Adrenal gland (tissue), 12 donors: ENCODE results near the gene HMGXB3. TPM values are rescaled to one million over a fixed set of nuclear protein-coding genes. Genes with fewer than 3 reads are reported as not detected.

Experiments
- DNase-seq, 7 donors: peaks; one replicate each; pipeline ENCODE4 v3.0.0-alpha.2; 2019 to 2020
- H3K27ac ChIP-seq, 5 donors: fragments of 200-600 bp; sonication (generic) in 4 of 5; 1 replicate in 3 of 5; 2 replicates in 2 of 5; pipeline versions ENCODE4 v1.5.1 to v1.8.0; 2016 to 2020; ENCODE audit warnings: mild to moderate bottlenecking in 1 of 5
- H3K27me3 ChIP-seq: fragments of 200-600 bp; 2 replicates; pipeline ENCODE4 v1.8.0; 2021
- H3K36me3 ChIP-seq, 2 donors: fragments of 200-600 bp; replicated peaks in 1 of 2; 1 replicate in 1 of 2; 2 replicates in 1 of 2; pipeline versions ENCODE4 v1.5.1 to v1.8.0; 2018 to 2022
- H3K4me1 ChIP-seq, 2 donors: fragments of 200-600 bp; replicated peaks in 1 of 2; 1 replicate in 1 of 2; 2 replicates in 1 of 2; pipeline versions ENCODE4 v1.5.1 to v1.8.0; 2018 to 2021
- H3K4me3 ChIP-seq, 4 donors: fragments of 200-600 bp; sonication (generic) in 3 of 4; one replicate each; pipeline ENCODE4 v1.5.1; 2016 to 2018
- H3K9me3 ChIP-seq, 3 donors: fragments of 200-600 bp; sonication (generic) in 1 of 3; replicated peaks in 1 of 3; 1 replicate in 2 of 3; 2 replicates in 1 of 3; pipeline versions ENCODE4 v1.5.1 to v1.8.0; 2016 to 2021
- CTCF ChIP-seq, 6 experiments: fragments of 450-650 bp in 4 of 6; fragments of 200-600 bp in 2 of 6; sonication (generic) in 1 of 6; IDR thresholded peaks; 1 replicate in 5 of 6; 2 replicates in 1 of 6; pipeline versions ENCODE4 v1.5.1 to v1.8.0; 2016 to 2021; ENCODE audit warnings: antibody characterized with exemption in 6 of 6, mild to moderate bottlenecking in 2 of 6, moderate library complexity in 1 of 6
- POLR2A ChIP-seq, 2 donors: fragments of 450-650 bp; IDR thresholded peaks; one replicate each; pipeline ENCODE4 v1.6.1; 2017; ENCODE audit warnings: antibody characterized with exemption in 2 of 2, mild to moderate bottlenecking in 2 of 2, moderate library complexity in 1 of 2
- WGBS, 4 donors: extraction: QIAGEN DNeasy Blood & Tissue Kit in 2 of 4; methylation state at CpG; one replicate each; pipeline versions ENCODE4 v1.1.5 to v1.1.7; 2013 to 2017; 5-methylcytosine and 5-hydroxymethylcytosine counted together
- intact Hi-C, 2 donors: fragments of 100-400 bp; cut with DNase I; formaldehyde crosslinking; loops; one replicate each; pipeline versions ENCODE4 v1.14.1 to v1.15.0; 2022 to 2023
- polyA plus RNA-seq, 3 donors: library from polyadenylated mRNA; stranded (reverse); fragments of 200-250 nt in 2 of 3; fragments of 350-450 nt in 1 of 3; fragmentation: Illumina TruSeq in 1 of 3; extraction: RNeasy Lipid Tissue Mini Kit (QIAGEN cat#74804) in 1 of 3; gene quantifications; one replicate each; pipeline ENCODE4 v1.2.3, GENCODE V29; 2013 to 2014
- total RNA-seq, 9 donors: library from RNA; depleted of rRNA in 4 of 9; stranded (reverse); fragments of >200 nt in 4 of 9; fragments of 120-200 nt in 1 of 9; fragmentation: NEBNext Ultra II Directional in 1 of 9; extraction: Animal tissue kit (Norgen Biotek cat#: 25700) in 1 of 9; gene quantifications; one replicate each; pipeline versions ENCODE4 v1.1.0 to v1.2.4, GENCODE V29; 2013 to 2023
- donor health status: healthy with polysubstance abuse.
- donor health status: Bipolar disorder and iron deficiency.
- donor health status: DM: yes; HTN: yes; CAD: no.
- donor health status: DM: no; HTN: no; CAD: no.
- donor health status: DM: no; HTN: no; CAD: no.
- donor health status: DM: yes; HTN: yes; CAD: no.

The HMGXB3 gene
- total and polyA plus RNA-seq, 12 donors: 22.8 to 56.5 (median 36.1) TPM

- peak in 3 of 7 donors; percentile 49 to 60 (median 55) for DNase-seq
- intact Hi-C loops: no loop called here
- TF ChIP-seq POLR2A (IDR thresholded peaks at IDR 0.05): no peak
- TF ChIP-seq CTCF (IDR thresholded peaks at IDR 0.05): peak; percentile 30 to 68 (median 54)
- Histone ChIP-seq H3K9me3 (no peaks in the 10 kb centered on the region), H3K27me3 (no peaks in the 10 kb centered on the region), H3K4me1 (peaks cover 10 to 21% of the 10 kb centered on the region in 2 donors), H3K4me3 (peak overlapping the region in 2 of 4 donors; percentile 66 to 100), H3K36me3 (no peaks in the 10 kb centered on the region), H3K27ac (peak overlapping the region; percentile 89 to 98 (median 91))
- 35 to 40% (median 39%) methylated on average over 14 of the region's 14 CpGs for WGBS, 4 donors
Measured at GRCh38 chr5:149959406-149960236, 40.9 kb upstream of the HMGXB3 start.

DNA sequence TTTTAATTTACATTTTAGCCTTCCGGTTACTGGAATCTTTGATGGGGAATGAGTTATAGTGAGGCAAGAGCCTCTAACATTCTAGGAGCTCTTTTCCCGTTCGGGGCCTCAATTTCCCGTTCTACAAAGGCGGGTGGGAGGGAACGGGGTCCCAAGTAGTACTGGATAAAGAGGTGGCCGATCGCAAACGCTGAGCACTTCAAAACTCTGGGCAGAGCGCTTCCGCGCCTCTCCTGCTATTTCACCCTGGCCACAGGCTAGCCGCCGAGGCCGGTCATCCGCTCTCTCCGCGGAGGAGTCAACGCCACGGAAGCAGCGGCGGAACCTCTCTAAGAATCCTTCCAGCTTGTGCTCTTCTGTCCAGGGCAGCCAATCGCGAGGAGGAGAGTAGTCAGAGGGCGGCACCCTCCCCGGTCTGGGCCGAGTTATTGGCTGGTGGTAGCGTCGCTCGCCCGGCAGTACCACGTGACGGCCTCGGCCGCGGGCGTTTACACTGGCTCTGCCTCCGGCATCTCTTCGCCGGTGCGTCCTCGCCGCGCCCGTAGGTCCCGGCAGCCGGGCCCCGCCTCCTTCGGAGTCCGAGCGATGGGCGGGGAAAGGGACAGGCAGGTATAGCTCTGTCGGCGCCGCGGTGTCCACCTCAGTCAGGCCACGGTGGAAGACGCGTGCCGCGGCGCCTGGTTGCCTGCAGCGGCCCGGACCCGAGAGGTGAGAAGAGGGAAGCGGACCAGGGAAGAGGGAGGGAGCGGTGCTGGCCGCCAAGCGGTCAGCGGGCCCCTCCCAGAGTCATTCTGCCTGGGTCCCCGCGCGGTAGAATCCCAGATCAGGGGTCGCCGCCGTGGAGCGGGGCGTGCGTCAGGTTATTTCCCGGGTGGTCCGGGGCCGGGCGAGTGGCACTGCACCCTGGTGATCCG is 40.0 kb upstream of the HMGXB3 start, which contains the start of gene SLC26A2:
Gene SLC26A2, plus strand, starts transcription at position 487 of the 914 bp plus-strand sequence. CDS start 16,895 bp downstream, outside the sequence.
- H3K36me3 ChIP-seq: no peaks in the 10 kb centered on the region
- peaks cover 10 to 21% of the 10 kb centered on the region in 2 donors for H3K4me1 ChIP-seq
- H3K27ac ChIP-seq: peak within 1 kb of the TSS; percentile 89 to 98 (median 91)
- H3K4me3 ChIP-seq: peak within 1 kb of the TSS in 3 of 4 donors; percentile 66 to 100 (median 78)
- H3K27me3 ChIP-seq: no peaks in the 10 kb centered on the region
- no peaks in the 10 kb centered on the region for H3K9me3 ChIP-seq
- TF ChIP-seq CTCF (IDR thresholded peaks at IDR 0.05): peak in 2 of 6 experiments; percentile 21 to 25
- TF ChIP-seq POLR2A (IDR thresholded peaks at IDR 0.05): peak; percentile 93 to 98
- WGBS, 4 donors: 0% methylated on average over 25 to 84 of the region's 84 CpGs
- peak; percentile 97 to 99 (median 99) for DNase-seq
- intact Hi-C loops: no loop called here

- no peaks in the 10 kb centered on the region for H3K27me3 ChIP-seq
- DNase-seq: no peak
- no peaks in the 10 kb centered on the region for H3K36me3 ChIP-seq
- peaks cover 14 to 21% of the 10 kb centered on the region in 2 donors for H3K4me1 ChIP-seq
- H3K9me3 ChIP-seq: no peaks in the 10 kb centered on the region
- TF ChIP-seq POLR2A (IDR thresholded peaks at IDR 0.05) (no peak), CTCF (IDR thresholded peaks at IDR 0.05) (no peak)
- intact Hi-C loops: no loop called here
- WGBS, 4 donors: 11 to 23% (median 15%) methylated on average over 11 to 23 of the region's 23 CpGs
- peak overlapping the region in 3 of 4 donors; percentile 66 to 100 (median 78) for H3K4me3 ChIP-seq
- H3K27ac ChIP-seq: peak overlapping the region; percentile 69 to 98 (median 89)
Measured at GRCh38 chr5:149961186-149961685, 39.3 kb upstream of the HMGXB3 start.
